GM18502 (cell line): ENCODE data around the gene ATG9B.
A peak's percentile ranks its signal among the peaks of the same experiment; 100 is the strongest.
"Not testable (repeated sequence)": the region's sequence is repeated elsewhere in the genome, so short reads cannot be mapped to it uniquely, and the experiment has no call there.

Experiments used
- ATAC-seq: cut with Tn5 transposase; IDR thresholded peaks from one replicate; pipeline ENCODE4 v1.9.1; 2021; ENCODE audit warnings: mild to moderate bottlenecking; ENCODE audit not compliant: unreplicated experiment, poor library complexity

The ATG9B gene

GRCh38 chr7:151039850-151040548, 15.7 kb upstream of the ATG9B start:
- no peak for ATAC-seq

- no peak for ATAC-seq
Observed at GRCh38 chr7:151038951-151039849, 14.9 kb upstream of the ATG9B start.

- no peak for ATAC-seq
Observed at GRCh38 chr7:151035902-151036301, 11.6 kb upstream of the ATG9B start.

GRCh38 chr7:151035026-151035717, 10.9 kb upstream of the ATG9B start:
- ATAC-seq, result no peak

- ATAC-seq, result no peak
Observed at GRCh38 chr7:151034312-151035025, 10.2 kb upstream of the ATG9B start.

- no peak for ATAC-seq
Observed at GRCh38 chr7:151033864-151034249, 9.6 kb upstream of the ATG9B start.

GRCh38 chr7:151032936-151033863, 8.9 kb upstream of the ATG9B start:
- no peak for ATAC-seq

GRCh38 chr7:151031011-151031410, 6.7 kb upstream of the ATG9B start:
- no peak for ATAC-seq

GRCh38 chr7:151028948-151029501, 4.7 kb upstream of the ATG9B start:
- no peak for ATAC-seq

GRCh38 chr7:151028131-151028947, 4.0 kb upstream of the ATG9B start, which contains the start of gene ABCB8:
Gene ABCB8 (plus strand): TSS chr7:151028450. CDS start chr7:151028516, 66 bp downstream.
- ATAC-seq, result peak; percentile 97

GRCh38 chr7:151027728-151028130, 3.4 kb upstream of the ATG9B start:
- ATAC-seq, result not testable (repeated sequence)

GRCh38 chr7:151026771-151027727, 2.8 kb upstream of the ATG9B start:
- not testable (repeated sequence) for ATAC-seq

- no peak for ATAC-seq
Observed at GRCh38 chr7:151025924-151026671, 1.8 kb upstream of the ATG9B start.

- no peak for ATAC-seq
Observed at GRCh38 chr7:151023232-151023631, 1.1 kb downstream of the ATG9B start.

GRCh38 chr7:151020231-151020630, 4.1 kb downstream of the ATG9B start:
- ATAC-seq, result no peak

GRCh38 chr7:151019130-151019447, 5.2 kb downstream of the ATG9B start:
- no peak for ATAC-seq
